MM.1S (cell line): ENCODE results near the gene DHRS7C.

Experiments
- DNase-seq: peaks from one replicate; pipeline ENCODE4 v3.0.0-alpha.2; 2015
- H2AFZ ChIP-seq: fragments of 300-600 bp; sonication (generic); 2 replicates; pipeline ENCODE4 v1.6.0; 2016; ENCODE audit warnings: antibody characterized with exemption, low read length
- H3F3A ChIP-seq: fragments of 300-600 bp; sonication (generic); 2 replicates; pipeline ENCODE4 v1.6.1; 2016; ENCODE audit warnings: mild to moderate bottlenecking, antibody characterized with exemption, low read length, moderate library complexity, mixed read lengths; ENCODE audit not compliant: insufficient read depth
- H3K27ac ChIP-seq: fragments of 300-600 bp; sonication (generic); 2 replicates; pipeline ENCODE4 v1.5.1; 2016; ENCODE audit warnings: mild to moderate bottlenecking, low read length
- H3K27me3 ChIP-seq: fragments of 300-600 bp; sonication (generic); replicated peaks from 2 replicates; pipeline ENCODE4 v1.6.0; 2016; ENCODE audit warnings: low read length; ENCODE audit not compliant: insufficient read depth
- H3K36me3 ChIP-seq: fragments of 300-600 bp; sonication (generic); replicated peaks from 2 replicates; pipeline ENCODE4 v1.6.1; 2016; ENCODE audit warnings: mild to moderate bottlenecking, low read length, mixed read lengths; ENCODE audit not compliant: insufficient read depth
- H3K4me1 ChIP-seq: fragments of 300-600 bp; sonication (generic); 2 replicates; pipeline ENCODE4 v1.6.1; 2016; ENCODE audit warnings: low read length, mixed read lengths
- H3K4me2 ChIP-seq: fragments of 300-600 bp; sonication (generic); 2 replicates; pipeline ENCODE4 v1.6.0; 2016; ENCODE audit warnings: low read depth, low read length
- H3K4me3 ChIP-seq: fragments of 300-600 bp; sonication (generic); 2 replicates; pipeline ENCODE4 v1.5.1; 2016; ENCODE audit warnings: low read length, mixed read lengths
- H3K79me2 ChIP-seq: fragments of 300-600 bp; sonication (generic); 2 replicates; pipeline ENCODE4 v1.6.1; 2016; ENCODE audit warnings: mixed run types, low read length, mixed read lengths
- H3K9ac ChIP-seq: fragments of 300-600 bp; sonication (generic); 2 replicates; pipeline ENCODE4 v1.6.1; 2016; ENCODE audit warnings: low read length, mixed read lengths
- H3K9me2 ChIP-seq: fragments of 300-600 bp; sonication (generic); replicated peaks from 2 replicates; pipeline ENCODE4 v1.6.1; 2016; ENCODE audit warnings: mild to moderate bottlenecking, low read length, mixed read lengths; ENCODE audit not compliant: insufficient read depth
- H3K9me3 ChIP-seq: fragments of 300-600 bp; sonication (generic); replicated peaks from 2 replicates; pipeline ENCODE4 v1.6.1; 2016; ENCODE audit warnings: mild to moderate bottlenecking, low read length, mixed read lengths; ENCODE audit not compliant: insufficient read depth
- H4K20me1 ChIP-seq: fragments of 300-600 bp; sonication (generic); 2 replicates; pipeline ENCODE4 v1.6.1; 2016; ENCODE audit warnings: mild to moderate bottlenecking, low read length, moderate library complexity, mixed read lengths; ENCODE audit not compliant: insufficient read depth
- EZH2 ChIP-seq: fragments of 300-600 bp; sonication (generic); optimal IDR thresholded peaks from 2 replicates; pipeline ENCODE3; 2017; ENCODE audit warnings: low read depth, mild to moderate bottlenecking, antibody characterized with exemption, low read length, mixed read lengths
- EZH2phosphoT487 ChIP-seq: fragments of 300-600 bp; sonication (generic); IDR thresholded peaks from 2 replicates; pipeline ENCODE4 v1.6.1; 2018; ENCODE audit warnings: antibody characterized with exemption, low read length
- TF ChIP-seq, protein P1 (sequence below): fragments of 300-600 bp; sonication (generic); IDR thresholded peaks from 2 replicates; pipeline ENCODE4 v1.5.1; 2016; ENCODE audit warnings: antibody characterized with exemption, low read length, mixed read lengths

Gene DHRS7C

DNA sequence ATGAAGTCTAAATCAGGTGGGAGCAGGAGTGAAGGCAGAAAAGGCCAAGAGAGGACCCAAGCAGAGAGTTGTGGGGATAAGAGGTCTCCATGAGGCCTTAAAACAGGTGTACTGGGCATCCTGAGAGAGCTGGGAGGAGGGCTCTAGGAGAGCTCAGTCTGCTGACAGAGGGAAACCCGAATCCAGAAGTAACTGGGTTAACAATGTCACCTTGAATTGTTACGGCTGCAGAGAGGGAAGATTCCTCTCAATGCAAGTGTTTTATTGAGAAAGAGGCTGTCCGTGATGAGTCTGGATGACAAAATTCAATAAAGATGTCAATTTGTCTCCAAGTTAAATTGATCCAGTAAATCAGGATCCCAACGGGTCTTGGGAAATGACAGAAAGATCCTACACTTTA lies 8.3 kb downstream of the DHRS7C start:
- no peak overlapping the region for H3K9ac ChIP-seq
- H3K27ac ChIP-seq = no peak overlapping the region
- no peaks in the 10 kb centered on the region; the same call in 1 of the 2 replicates for H3K27me3 ChIP-seq
- H3K9me3 ChIP-seq = no peaks in the 10 kb centered on the region
- no peaks in the 10 kb centered on the region for H3K4me1 ChIP-seq
- DNase-seq = no peak
- H3F3A ChIP-seq = no peaks in the 10 kb centered on the region
- no peak overlapping the region for H3K4me3 ChIP-seq
- H3K4me2 ChIP-seq = no peak overlapping the region
- no peaks in the 10 kb centered on the region for H3K79me2 ChIP-seq
- H2AFZ ChIP-seq = no peak overlapping the region
- H3K36me3 ChIP-seq = no peaks in the 10 kb centered on the region
- no peaks in the 10 kb centered on the region for H4K20me1 ChIP-seq
- no peak for TF ChIP-seq EZH2
- TF ChIP-seq, protein P1, sequence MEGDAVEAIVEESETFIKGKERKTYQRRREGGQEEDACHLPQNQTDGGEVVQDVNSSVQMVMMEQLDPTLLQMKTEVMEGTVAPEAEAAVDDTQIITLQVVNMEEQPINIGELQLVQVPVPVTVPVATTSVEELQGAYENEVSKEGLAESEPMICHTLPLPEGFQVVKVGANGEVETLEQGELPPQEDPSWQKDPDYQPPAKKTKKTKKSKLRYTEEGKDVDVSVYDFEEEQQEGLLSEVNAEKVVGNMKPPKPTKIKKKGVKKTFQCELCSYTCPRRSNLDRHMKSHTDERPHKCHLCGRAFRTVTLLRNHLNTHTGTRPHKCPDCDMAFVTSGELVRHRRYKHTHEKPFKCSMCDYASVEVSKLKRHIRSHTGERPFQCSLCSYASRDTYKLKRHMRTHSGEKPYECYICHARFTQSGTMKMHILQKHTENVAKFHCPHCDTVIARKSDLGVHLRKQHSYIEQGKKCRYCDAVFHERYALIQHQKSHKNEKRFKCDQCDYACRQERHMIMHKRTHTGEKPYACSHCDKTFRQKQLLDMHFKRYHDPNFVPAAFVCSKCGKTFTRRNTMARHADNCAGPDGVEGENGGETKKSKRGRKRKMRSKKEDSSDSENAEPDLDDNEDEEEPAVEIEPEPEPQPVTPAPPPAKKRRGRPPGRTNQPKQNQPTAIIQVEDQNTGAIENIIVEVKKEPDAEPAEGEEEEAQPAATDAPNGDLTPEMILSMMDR = no peak
- TF ChIP-seq EZH2phosphoT487 = no peak
- no peaks in the 10 kb centered on the region for H3K9me2 ChIP-seq

DNA sequence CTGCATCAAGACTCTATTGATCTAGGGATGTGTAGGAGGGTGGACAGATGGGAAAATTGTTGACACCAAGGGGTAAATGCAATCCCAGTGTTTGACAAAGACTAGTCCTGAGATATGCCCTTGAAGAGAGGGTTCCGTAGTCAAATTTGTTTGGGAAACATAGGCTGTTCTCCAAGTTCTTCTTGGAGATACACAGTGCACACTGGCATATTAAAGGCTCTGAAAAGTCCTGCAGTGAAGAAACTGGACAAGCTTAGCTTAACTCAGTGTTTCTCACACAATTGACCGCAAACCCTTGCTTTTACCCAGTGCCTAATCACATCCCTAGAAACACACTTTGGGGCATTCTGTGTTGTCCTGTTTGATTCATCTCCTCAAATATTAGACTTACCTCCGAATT lies 10.8 kb downstream of the DHRS7C start:
- no peaks in the 10 kb centered on the region for H3K36me3 ChIP-seq
- H3K4me1 ChIP-seq = no peaks in the 10 kb centered on the region
- no peak overlapping the region for H3K4me2 ChIP-seq
- no peaks in the 10 kb centered on the region for H3K9me3 ChIP-seq
- no peak overlapping the region for H3K4me3 ChIP-seq
- DNase-seq = no peak
- TF ChIP-seq EZH2 (no peak), EZH2phosphoT487 (no peak)
- TF ChIP-seq, protein P1 = no peak
- no peak overlapping the region for H2AFZ ChIP-seq
- no peak overlapping the region for H3K9ac ChIP-seq
- no peaks in the 10 kb centered on the region for H3F3A ChIP-seq
- H3K9me2 ChIP-seq = no peaks in the 10 kb centered on the region
- H3K27ac ChIP-seq = no peak overlapping the region
- no peaks in the 10 kb centered on the region; the same call in 1 of the 2 replicates for H3K27me3 ChIP-seq
- H4K20me1 ChIP-seq = no peaks in the 10 kb centered on the region
- no peaks in the 10 kb centered on the region for H3K79me2 ChIP-seq

DNA sequence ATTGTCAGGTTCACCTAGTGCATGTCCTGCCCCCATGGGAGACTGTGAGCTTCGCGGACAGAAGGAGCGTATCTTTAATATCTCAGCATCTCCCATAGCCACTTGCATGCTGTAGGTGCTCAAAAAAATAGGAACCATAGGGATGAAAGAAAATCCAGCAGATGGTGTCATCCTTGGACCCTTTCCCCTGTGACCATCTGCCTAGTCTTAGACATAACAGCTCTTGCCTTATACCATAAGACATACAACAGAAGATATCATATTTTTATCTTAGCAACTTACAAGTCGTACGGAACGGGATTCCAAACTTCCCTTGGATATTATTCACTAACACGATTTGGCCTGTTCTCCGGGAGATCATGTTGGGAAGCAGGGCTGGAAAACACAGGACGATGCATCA lies 14.5 kb downstream of the DHRS7C start:
- Histone ChIP-seq H3K9me2 (no peaks in the 10 kb centered on the region), H3K4me1 (no peaks in the 10 kb centered on the region), H3K27me3 (no peaks in the 10 kb centered on the region; the same call in 1 of the 2 replicates), H3K27ac (no peak overlapping the region), H3K4me3 (no peak overlapping the region), H3K9me3 (no peaks in the 10 kb centered on the region), H3K4me2 (no peak overlapping the region), H3K9ac (no peak overlapping the region), H2AFZ (no peak overlapping the region), H3K36me3 (no peaks in the 10 kb centered on the region), H3F3A (no peaks in the 10 kb centered on the region), H3K79me2 (no peaks in the 10 kb centered on the region), H4K20me1 (no peaks in the 10 kb centered on the region)
- no peak for TF ChIP-seq EZH2phosphoT487
- TF ChIP-seq, protein P1 = no peak
- no peak for TF ChIP-seq EZH2
- DNase-seq = no peak
